PFSK-1 (cell line): Measurements from ENCODE around the gene LINC00237.

Source experiments
- FOXP2 ChIP-seq: optimal IDR thresholded peaks from 2 replicates; pipeline ENCODE3; 2011; ENCODE audit warnings: borderline replicate concordance, control low read depth, inconsistent platforms; ENCODE audit not compliant: insufficient read depth; ENCODE audit errors: extremely low read length, extremely low read depth
- POLR2AphosphoS5 ChIP-seq: IDR thresholded peaks from 2 replicates; pipeline ENCODE4 v1.6.1; 2012; ENCODE audit warnings: low read depth, mild to moderate bottlenecking, control low read depth, low read length, moderate library complexity
- SIN3A ChIP-seq: IDR thresholded peaks from 2 replicates; pipeline ENCODE4 v1.6.1; 2012; ENCODE audit warnings: mild to moderate bottlenecking, low read length, moderate library complexity, borderline replicate concordance; ENCODE audit not compliant: insufficient read depth
- TAF1 ChIP-seq: IDR thresholded peaks from 2 replicates; pipeline ENCODE4 v1.6.1; 2012; ENCODE audit warnings: low read length, control low read depth, borderline replicate concordance; ENCODE audit not compliant: insufficient read depth
- TF ChIP-seq, protein P1 (sequence below), 2 experiments: IDR thresholded peaks; 2 replicates each; pipeline versions ENCODE4 v1.6.1 to v1.8.0; 2011 to 2012; ENCODE audit warnings: low read depth in 2 of 2, low read length in 2 of 2, control low read depth in 1 of 2, inconsistent platforms in 1 of 2, mild to moderate bottlenecking in 1 of 2, moderate library complexity in 1 of 2; ENCODE audit not compliant: insufficient read depth in 1 of 2

DNA sequence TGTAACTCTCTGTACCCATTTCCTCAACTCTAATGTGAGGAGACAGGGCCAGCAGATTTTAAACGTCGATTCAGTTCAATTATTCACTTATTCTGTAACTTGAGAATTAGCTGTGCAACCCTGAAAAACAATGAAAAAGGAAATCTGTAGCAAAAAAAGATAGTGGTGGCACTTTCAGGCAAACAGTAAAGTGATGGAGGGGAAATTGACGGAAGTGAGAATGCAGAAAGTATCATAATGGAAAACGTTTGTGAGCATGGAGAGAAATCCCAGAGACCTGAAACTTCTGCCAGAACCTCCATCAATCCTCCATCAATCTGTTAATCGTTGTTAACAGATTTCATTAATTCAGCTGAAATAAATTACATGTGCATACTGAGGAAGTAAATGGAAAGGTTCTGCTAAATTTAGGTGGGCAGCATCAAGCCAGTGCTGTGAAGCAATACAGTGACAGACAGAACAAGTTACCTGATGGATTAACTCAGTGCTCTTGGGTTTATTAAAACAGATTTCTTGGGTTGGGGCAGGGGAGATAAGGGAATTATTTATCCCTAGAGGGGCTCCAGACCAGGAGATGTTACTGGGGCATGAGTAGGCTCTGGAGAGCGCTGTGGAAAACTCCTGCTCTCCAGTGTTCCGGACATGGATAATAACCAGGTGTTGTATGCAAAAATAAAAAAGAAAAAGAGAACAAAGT, 37.2 kb upstream of the LINC00237 start:
- TF ChIP-seq TAF1 (no peak), SIN3A (no peak), POLR2AphosphoS5 (no peak), FOXP2 (no peak)
- TF ChIP-seq, protein P1, sequence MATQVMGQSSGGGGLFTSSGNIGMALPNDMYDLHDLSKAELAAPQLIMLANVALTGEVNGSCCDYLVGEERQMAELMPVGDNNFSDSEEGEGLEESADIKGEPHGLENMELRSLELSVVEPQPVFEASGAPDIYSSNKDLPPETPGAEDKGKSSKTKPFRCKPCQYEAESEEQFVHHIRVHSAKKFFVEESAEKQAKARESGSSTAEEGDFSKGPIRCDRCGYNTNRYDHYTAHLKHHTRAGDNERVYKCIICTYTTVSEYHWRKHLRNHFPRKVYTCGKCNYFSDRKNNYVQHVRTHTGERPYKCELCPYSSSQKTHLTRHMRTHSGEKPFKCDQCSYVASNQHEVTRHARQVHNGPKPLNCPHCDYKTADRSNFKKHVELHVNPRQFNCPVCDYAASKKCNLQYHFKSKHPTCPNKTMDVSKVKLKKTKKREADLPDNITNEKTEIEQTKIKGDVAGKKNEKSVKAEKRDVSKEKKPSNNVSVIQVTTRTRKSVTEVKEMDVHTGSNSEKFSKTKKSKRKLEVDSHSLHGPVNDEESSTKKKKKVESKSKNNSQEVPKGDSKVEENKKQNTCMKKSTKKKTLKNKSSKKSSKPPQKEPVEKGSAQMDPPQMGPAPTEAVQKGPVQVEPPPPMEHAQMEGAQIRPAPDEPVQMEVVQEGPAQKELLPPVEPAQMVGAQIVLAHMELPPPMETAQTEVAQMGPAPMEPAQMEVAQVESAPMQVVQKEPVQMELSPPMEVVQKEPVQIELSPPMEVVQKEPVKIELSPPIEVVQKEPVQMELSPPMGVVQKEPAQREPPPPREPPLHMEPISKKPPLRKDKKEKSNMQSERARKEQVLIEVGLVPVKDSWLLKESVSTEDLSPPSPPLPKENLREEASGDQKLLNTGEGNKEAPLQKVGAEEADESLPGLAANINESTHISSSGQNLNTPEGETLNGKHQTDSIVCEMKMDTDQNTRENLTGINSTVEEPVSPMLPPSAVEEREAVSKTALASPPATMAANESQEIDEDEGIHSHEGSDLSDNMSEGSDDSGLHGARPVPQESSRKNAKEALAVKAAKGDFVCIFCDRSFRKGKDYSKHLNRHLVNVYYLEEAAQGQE (IDR thresholded peaks at IDR 0.05; ENCODE audit: insufficient read depth in 1 of 2, low read depth in 2 of 2, low read length in 2 of 2): no peak
